ENCODE results near the gene BDP1.
"Not testable (repeated sequence)": the region's sequence is repeated elsewhere in the genome, so short reads cannot be mapped to it uniquely, and the experiment has no call there.

BDP1 gene

DNA sequence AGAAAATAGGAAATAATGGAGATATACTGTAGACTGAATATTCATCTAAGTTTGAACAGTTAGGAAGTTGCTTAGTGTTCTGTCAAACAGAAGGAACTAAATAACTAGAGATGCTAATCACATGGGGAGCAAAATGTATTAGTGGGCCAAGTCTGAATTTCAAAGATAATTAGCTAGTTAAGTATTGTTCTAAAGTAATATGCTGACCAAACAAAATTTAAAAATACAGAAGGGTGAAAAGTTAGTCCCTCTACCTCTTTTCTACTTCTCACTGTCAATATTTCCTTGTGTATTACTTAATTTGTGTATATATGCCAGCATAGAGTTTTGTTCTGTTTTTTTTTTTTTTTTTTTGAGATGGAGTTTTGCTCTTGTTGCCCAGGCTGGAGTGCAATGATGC lies 135.6 kb downstream of the BDP1 start:
- DNase-seq: no peak
- Mint-ChIP-seq H3K9me3 (peaks cover 0 to 6% of the 10 kb centered on the region in 2 donors), H3K4me3 (no peak overlapping the region), H3K4me1 (peaks cover 22 to 30% of the 10 kb centered on the region in 2 donors), H3K27me3 (no peaks in the 10 kb centered on the region), H3K36me3 (peaks cover 16 to 34% of the 10 kb centered on the region in 2 donors), H3K27ac (no peak overlapping the region)
- ATAC-seq (replicated peaks): no peak

DNA sequence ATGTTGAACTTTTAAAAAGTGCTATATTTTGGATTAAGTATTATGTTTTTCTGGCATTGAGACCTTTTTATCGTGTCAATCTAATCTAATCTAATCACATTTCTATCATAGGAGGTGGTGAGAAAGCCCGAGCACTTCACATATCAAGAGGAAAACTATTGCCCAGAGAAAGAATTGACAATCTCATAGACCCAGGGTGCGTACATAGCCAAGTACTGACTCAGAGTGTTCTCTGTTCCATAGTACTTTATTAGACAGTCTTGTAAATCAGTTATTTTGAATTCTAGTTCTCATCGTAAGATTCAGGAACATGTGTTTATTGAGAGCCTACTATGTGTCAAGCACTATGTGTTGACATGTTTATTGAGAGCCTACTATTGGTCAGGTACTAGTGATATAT lies 140.7 kb downstream of the BDP1 start:
- Mint-ChIP-seq H3K9me3 (no peaks in the 10 kb centered on the region), H3K36me3 (peaks cover 42 to 43% of the 10 kb centered on the region in 2 donors), H3K4me1 (peaks cover 6 to 10% of the 10 kb centered on the region in 2 donors), H3K4me3 (no peak overlapping the region), H3K27me3 (no peaks in the 10 kb centered on the region), H3K27ac (no peak overlapping the region)
- ATAC-seq (replicated peaks) (no peak), DNase-seq (no peak)

DNA sequence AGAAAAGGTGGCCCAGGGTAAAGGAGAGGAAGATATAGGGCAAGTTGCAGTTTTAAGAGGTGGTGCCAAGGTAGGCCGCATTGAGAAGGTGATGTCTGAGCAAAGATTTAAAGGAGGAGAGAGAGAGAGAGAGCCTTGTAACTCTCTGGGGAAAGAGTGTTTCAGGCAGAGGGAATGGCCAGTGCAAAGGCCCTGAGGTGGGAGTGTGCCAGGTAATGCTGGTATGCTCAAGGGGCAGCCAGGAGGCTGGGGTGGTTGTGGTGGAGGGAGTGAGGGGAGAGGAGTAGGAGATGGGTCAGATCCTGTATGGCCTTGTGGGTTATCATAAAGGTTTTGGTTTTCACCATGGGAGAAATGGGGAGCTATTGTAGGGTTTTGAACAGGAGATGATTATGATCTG lies 141.6 kb downstream of the BDP1 start:
- ATAC-seq (replicated peaks) (no peak), DNase-seq (no peak)
- Mint-ChIP-seq H3K36me3 (peaks cover 43 to 44% of the 10 kb centered on the region in 2 donors), H3K9me3 (no peaks in the 10 kb centered on the region), H3K27me3 (no peaks in the 10 kb centered on the region), H3K4me1 (peaks cover 13 to 16% of the 10 kb centered on the region in 2 donors), H3K27ac (no peak overlapping the region), H3K4me3 (no peak overlapping the region)

DNA sequence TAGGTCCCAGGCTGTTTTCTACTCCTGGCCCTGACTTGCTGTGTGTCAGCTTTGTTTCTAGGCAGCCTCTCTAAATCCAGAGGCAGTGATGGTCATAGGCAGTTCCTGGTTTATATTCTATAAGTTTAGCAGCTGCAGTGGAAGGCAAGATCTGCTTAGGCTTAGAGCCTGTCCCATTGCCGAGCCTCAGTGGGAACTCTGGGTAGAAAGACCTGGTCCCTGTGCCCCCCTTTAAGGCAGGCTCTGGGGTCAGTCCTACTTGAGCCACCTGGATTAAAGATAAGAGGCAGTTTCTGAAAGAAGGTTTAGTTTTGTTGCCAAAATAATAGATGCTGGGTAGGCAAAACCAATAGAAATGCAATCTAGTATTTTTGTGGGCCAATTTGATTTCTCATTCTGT lies 145.3 kb downstream of the BDP1 start:
- ATAC-seq (replicated peaks) (no peak), DNase-seq (no peak)
- Mint-ChIP-seq H3K4me3 (no peak overlapping the region), H3K27ac (no peak overlapping the region), H3K4me1 (peaks cover 12 to 16% of the 10 kb centered on the region in 2 donors), H3K36me3 (peaks cover 44 to 46% of the 10 kb centered on the region in 2 donors), H3K9me3 (no peaks in the 10 kb centered on the region), H3K27me3 (no peaks in the 10 kb centered on the region)

DNA sequence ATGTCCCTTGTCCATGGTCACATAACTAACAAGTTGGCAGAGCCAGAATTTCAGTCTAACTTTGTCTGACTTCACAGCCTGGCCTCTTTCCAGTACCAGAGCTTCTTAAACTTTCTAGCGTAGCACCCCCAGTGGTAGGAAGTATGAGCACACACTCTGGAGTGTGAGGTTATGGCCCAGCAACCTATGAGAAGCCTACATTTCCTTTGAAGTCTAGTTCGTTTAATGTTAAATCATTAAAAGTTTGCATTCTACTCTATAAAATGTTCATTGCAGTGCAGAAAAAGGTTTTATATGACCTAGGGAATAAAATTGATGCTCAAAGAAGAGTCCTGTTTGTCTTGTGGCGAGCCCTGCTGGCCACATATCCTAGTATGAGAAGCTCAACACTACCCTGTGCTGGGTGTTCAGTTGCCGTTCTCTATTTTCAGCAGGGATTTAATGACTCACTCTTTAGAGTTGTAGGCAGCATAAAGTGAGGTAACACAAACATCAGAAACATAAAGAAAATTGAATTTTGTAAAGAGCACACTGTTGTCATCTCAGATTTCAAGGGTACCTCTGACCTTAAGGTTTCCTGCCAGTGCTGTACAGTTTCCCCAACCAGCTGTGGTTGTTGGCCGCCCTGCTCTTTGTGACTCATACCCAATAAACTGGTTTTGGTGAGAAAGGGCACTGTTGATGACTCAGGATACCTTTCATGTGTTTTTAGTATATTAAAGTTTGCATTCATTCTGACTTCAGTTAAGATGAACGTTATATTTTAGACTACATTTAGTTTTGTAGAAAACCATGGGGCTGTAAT lies 146.0 kb downstream of the BDP1 start:
- H3K27ac Mint-ChIP-seq: peak overlapping the region; percentile 59
- H3K4me3 Mint-ChIP-seq: peak overlapping the region in 1 of 2 donors; percentile 51
- ATAC-seq (replicated peaks) (peak; percentile 96 to 97), DNase-seq (peak; percentile 53)
- peaks cover 13 to 16% of the 10 kb centered on the region in 2 donors for H3K4me1 Mint-ChIP-seq
- peaks cover 40% of the 10 kb centered on the region in 2 donors for H3K36me3 Mint-ChIP-seq
- no peaks in the 10 kb centered on the region for H3K9me3 Mint-ChIP-seq
- no peaks in the 10 kb centered on the region for H3K27me3 Mint-ChIP-seq

DNA sequence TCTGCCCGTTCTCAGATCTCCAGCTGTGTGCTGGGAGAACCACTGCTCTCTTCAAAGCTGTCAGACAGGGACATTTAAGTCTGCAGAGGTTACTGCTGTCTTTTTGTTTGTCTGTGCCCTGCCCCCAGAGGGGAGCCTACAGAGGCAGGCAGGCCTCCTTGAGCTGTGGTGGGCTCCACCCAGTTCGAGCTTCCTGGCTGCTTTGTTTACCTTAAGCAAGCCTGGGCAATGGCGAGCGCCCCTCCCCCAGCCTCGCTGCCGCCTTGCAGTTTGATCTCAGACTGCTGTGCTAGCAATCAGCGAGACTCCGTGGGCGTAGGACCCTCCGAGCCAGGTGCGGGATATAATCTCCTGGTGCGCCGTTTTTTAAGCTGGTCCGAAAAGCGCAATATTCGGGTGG lies 154.5 kb downstream of the BDP1 start:
- not testable (repeated sequence) for ATAC-seq (replicated peaks); H3K9me3 Mint-ChIP-seq; H3K27me3 Mint-ChIP-seq; H3K4me3 Mint-ChIP-seq; H3K27ac Mint-ChIP-seq; DNase-seq; H3K4me1 Mint-ChIP-seq
- H3K36me3 Mint-ChIP-seq: peaks cover 15 to 28% of the 10 kb centered on the region in 2 donors

DNA sequence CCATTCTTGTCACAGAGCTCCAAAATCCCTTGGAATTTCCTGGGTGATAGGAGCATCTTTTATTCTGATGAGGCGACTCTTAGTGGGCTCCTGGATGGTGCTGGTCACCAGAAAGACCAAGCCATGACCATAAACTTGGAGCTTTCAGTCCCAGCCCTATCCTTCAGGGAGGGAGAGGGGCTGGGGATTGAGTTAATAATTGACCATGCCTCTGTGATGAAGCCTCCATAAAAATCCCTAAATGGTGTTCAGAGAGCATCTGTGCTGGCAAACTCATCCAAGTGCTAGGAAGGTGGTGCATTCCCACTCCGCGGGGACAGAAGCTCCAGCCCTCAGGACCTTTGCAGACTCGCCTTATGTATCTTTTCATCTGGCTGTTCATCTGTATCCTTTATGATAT lies 160.4 kb downstream of the BDP1 start:
- no peak for DNase-seq
- H3K27me3 Mint-ChIP-seq: no peaks in the 10 kb centered on the region
- H3K4me3 Mint-ChIP-seq: no peak overlapping the region
- H3K36me3 Mint-ChIP-seq: peaks cover 47 to 64% of the 10 kb centered on the region in 2 donors
- H3K27ac Mint-ChIP-seq: no peak overlapping the region
- H3K9me3 Mint-ChIP-seq: peaks cover 0 to 2% of the 10 kb centered on the region in 2 donors
- no peak for ATAC-seq (replicated peaks)
- peaks cover 6 to 9% of the 10 kb centered on the region in 2 donors for H3K4me1 Mint-ChIP-seq

Measured in stimulated activated naive B cell treated with anti-CD40 and anti-IgM and Interleukin-4, amounts not matched to agents 10 μg/mL and 1 μg/mL and 100 μg/mL, for 72 hours (primary cell).